Thymus (tissue), 11 donors: ENCODE results near the gene LRRFIP1. TPM values are rescaled to one million over a fixed set of nuclear protein-coding genes. Genes with fewer than 3 reads are reported as not detected.

Source experiments
- DNase-seq, 9 donors: peaks; one replicate each; pipeline ENCODE4 v3.0.0-alpha.2; 2013; ENCODE audit warnings: low spot score in 9 of 9, low read depth in 6 of 9, missing footprints in 1 of 9
- H3K27ac ChIP-seq, 2 donors: one replicate each; pipeline ENCODE4 v1.5.1; 2013; ENCODE audit warnings: control low read depth in 1 of 2, low read depth in 1 of 2, low read length in 1 of 2, mild to moderate bottlenecking in 1 of 2, moderate library complexity in 1 of 2
- H3K27me3 ChIP-seq, 2 donors: one replicate each; pipeline ENCODE4 v1.5.1; 2013; ENCODE audit warnings: low read length in 1 of 2; ENCODE audit not compliant: control insufficient read depth in 2 of 2, insufficient read depth in 1 of 2
- H3K36me3 ChIP-seq, 2 donors: one replicate each; pipeline ENCODE4 v1.5.1; 2013; ENCODE audit warnings: low read length in 1 of 2, mild to moderate bottlenecking in 1 of 2, moderate library complexity in 1 of 2; ENCODE audit not compliant: control insufficient read depth in 2 of 2, insufficient read depth in 2 of 2
- H3K4me1 ChIP-seq, 2 donors: one replicate each; pipeline ENCODE4 v1.5.1; 2013; ENCODE audit warnings: low read length in 2 of 2; ENCODE audit not compliant: control insufficient read depth in 2 of 2, insufficient read depth in 2 of 2
- H3K4me3 ChIP-seq, 2 donors: one replicate each; pipeline ENCODE4 v1.5.1; 2013; ENCODE audit warnings: low read length in 2 of 2, control low read depth in 1 of 2, mild to moderate bottlenecking in 1 of 2
- H3K9me3 ChIP-seq, 2 donors: one replicate each; pipeline ENCODE4 v1.5.1; 2013; ENCODE audit warnings: low read length in 1 of 2, mild to moderate bottlenecking in 1 of 2; ENCODE audit not compliant: control insufficient read depth in 2 of 2, insufficient read depth in 1 of 2
- WGBS: extraction: QIAGEN DNeasy Blood & Tissue Kit; methylation state at CpG from one replicate; pipeline ENCODE4 v1.1.7; 2013; 5-methylcytosine and 5-hydroxymethylcytosine counted together
- polyA plus RNA-seq: library from polyadenylated mRNA; stranded (reverse); fragments of 200-250 nt; gene quantifications from one replicate; pipeline ENCODE4 v1.2.3, GENCODE V29; 2013
- total RNA-seq: library from RNA; stranded (reverse); fragments of 120-200 nt; gene quantifications from one replicate; pipeline ENCODE4 v1.2.4, GENCODE V29; 2013
- donor health status: healthy.

The LRRFIP1 gene
- total and polyA plus RNA-seq, 2 donors, result 31.0 to 62.6 TPM

DNA sequence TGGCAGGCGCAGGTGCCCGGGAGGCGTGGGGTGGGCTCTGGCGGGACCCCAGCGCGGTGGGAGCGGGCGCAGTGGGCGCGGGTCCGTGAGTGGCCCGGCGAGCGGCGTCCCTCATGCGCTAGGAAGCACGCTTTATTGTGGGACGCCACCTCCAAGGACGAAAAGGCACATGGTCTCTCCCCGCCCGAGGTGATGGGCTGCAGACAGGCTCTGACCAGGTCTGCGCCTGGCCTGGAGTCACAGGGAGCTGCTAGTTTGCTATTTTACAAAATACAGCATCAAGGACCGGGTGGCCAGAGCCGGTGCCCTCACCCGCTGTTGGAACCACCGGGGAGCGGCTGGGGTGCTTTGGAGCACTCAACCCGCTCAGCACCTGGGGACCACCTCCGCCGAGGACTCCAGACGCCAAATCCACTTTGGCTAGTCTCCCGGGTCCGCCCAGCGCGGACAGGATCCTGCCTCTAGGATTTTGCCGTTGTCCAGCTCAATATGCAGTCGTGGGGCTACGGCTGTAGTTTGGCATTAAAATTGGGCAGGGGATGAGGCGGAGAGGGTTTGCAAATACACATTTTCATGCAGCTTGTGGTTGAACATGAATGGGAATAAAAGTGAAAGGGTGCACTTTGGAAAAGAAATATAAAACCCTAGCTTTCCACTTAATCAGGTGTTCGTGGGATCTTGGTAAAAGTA lies 65.4 kb downstream of the LRRFIP1 start:
- under 1% methylated on average over 40 of the region's 40 CpGs for WGBS
- DNase-seq, result no peak
- H3K27ac ChIP-seq, result peak overlapping the region; percentile 86 to 92
- peaks cover 49 to 73% of the 10 kb centered on the region in 2 donors for H3K4me1 ChIP-seq
- H3K9me3 ChIP-seq, result no peaks in the 10 kb centered on the region
- H3K27me3 ChIP-seq, result peaks cover 0 to 10% of the 10 kb centered on the region in 2 donors
- H3K4me3 ChIP-seq, result peak overlapping the region; percentile 83 to 86
- no peaks in the 10 kb centered on the region for H3K36me3 ChIP-seq

DNA sequence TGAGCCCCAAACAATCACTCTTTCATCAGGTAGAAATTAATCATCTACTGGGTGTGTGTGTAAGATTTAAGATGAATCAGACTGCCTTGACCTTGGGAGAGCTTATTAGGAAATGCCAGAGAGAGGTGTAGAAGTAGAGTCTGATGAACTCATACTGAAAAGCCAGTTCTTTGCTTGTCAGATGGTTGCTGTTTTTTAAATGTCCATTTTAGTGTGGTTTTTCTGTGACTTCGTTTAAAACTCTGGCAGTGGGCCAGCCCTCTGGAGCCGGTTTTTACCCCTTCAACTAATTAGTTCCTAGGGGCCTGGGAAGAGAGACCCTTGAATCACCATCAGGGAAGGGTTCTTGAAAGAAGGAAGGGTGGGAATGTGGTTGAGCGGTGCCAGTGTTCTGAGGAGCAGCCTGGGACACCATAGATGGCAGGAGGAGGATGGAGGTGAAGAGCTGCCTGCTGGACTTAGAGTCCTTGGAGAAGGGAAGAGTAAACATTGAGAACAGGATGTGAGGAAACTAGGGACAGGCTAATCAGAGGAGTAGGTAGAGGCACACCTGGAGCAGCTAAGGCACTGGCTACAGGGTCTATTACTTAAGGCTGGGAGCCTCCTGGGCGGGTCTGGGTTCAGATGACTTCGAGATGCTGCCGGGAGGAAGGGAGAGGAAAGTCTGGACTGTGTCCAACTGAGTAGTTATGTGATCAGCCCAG lies 66.1 kb downstream of the LRRFIP1 start:
- peaks cover 0 to under 1% of the 10 kb centered on the region in 2 donors for H3K9me3 ChIP-seq
- whole genome bisulfite sequencing, result 2% methylated on average over 6 of the region's 6 CpGs
- peak overlapping the region; percentile 83 to 86 for H3K4me3 ChIP-seq
- DNase-seq, result peak in 1 of 9 donors; percentile 51
- no peaks in the 10 kb centered on the region for H3K36me3 ChIP-seq
- peaks cover 52 to 75% of the 10 kb centered on the region in 2 donors for H3K4me1 ChIP-seq
- peaks cover 0 to 10% of the 10 kb centered on the region in 2 donors for H3K27me3 ChIP-seq
- peak overlapping the region; percentile 69 to 86 for H3K27ac ChIP-seq

DNA sequence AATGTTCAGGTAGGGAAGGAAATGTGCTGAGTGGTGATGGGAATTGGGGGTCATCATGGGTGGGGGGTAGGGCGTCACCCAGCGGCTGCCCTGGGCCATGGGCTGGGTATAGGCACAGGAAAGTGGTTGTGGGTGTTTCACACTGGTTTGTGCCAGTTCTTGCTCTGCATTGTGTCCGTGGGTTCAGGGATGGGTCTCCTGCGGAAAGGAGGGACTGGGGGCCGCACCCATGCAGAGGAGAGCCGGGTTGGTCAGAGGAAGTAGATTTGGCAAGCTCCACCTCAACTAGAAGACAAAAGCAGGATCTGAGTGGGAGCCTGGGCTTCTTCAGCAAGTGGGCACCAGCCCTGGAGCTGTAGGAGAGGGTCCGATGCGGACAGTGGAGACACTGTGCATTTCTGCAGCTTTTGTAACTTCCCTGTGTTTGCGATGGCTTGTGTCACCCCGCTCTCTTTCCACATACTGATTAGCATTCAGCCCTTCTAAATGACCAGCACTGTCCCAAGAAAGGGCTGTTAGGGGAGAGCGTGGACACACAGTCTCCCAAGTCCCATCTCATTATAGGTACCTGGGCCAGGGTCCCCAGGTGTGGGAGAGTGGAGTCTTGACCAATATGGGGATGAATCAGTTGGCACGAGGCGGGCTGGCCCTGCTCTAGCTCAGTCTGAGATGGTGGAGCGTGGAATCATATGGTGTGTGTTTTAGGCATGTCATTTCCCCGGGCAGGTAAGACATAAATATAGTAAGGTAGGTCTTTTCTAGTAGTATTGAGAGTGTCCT lies 67.2 kb downstream of the LRRFIP1 start:
- H3K27ac ChIP-seq, result peak overlapping the region; percentile 69 to 86
- DNase-seq, result no peak
- WGBS, result 13% methylated on average over 15 of the region's 15 CpGs

DNA sequence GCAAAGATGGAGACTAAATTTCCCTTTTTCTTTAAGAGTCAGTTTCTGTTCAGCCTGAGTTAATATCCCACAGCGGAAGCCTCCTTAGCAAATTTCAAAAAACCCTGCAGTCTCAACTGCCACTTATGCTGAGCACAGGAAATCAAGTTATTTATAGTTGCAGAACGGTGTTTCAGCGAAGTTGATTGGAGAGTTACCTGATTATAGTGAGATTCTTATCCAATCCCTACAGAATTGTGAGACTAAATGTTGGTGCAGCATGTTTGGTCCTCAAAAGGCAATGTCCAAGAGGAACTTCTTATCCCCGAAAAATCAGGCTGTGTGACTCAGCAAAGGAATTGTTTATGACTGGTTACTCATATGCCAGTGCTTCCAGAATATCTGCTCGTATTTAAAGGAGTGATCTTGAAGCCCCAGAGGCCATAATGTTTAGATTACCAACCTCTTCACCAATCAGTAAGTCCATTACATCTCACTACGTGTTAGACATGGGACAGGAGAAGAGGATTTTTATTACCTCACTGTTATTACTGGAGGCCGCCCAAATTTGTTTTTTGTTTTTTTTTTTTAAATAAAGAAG lies 67.9 kb downstream of the LRRFIP1 start:
- peaks cover 0 to 2% of the 10 kb centered on the region in 2 donors for H3K9me3 ChIP-seq
- 6% methylated on average over 7 of the region's 7 CpGs for WGBS
- H3K27me3 ChIP-seq, result peaks cover 0 to 10% of the 10 kb centered on the region in 2 donors
- H3K4me1 ChIP-seq, result peaks cover 58 to 76% of the 10 kb centered on the region in 2 donors
- H3K4me3 ChIP-seq, result peak overlapping the region; percentile 83 to 86
- H3K36me3 ChIP-seq, result no peaks in the 10 kb centered on the region
- peak overlapping the region; percentile 73 to 86 for H3K27ac ChIP-seq
- DNase-seq, result peak in 3 of 9 donors; percentile 62 to 88 (median 73)

More for the DNA sequence above, 67.2 kb downstream of the LRRFIP1 start:
- Histone ChIP-seq H3K36me3 (no peaks in the 10 kb centered on the region), H3K4me1 (peaks cover 55 to 74% of the 10 kb centered on the region in 2 donors), H3K4me3 (peak overlapping the region; percentile 83 to 86), H3K27me3 (peaks cover 0 to 10% of the 10 kb centered on the region in 2 donors), H3K9me3 (peaks cover 0 to 2% of the 10 kb centered on the region in 2 donors)

DNA sequence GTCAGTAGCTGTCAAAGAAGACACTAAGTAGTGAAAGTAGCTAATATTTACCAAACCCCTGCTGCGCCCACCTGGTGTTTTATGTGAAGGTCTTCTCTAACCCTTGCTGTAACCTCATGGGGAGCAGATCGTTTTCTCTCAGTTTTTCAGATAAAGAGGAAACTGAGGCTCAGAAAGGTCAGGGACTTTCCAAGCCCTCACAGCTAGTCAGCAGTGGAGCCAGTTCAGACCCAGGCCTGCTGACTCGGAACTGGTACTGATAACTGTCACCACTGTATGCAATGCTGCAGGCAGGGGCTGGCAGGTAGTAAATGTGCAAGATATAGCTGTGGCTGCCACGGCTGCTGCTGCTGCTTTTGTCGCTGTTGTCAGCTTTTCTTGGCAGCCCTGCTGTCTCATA lies 69.1 kb downstream of the LRRFIP1 start:
- Histone ChIP-seq H3K4me1 (peaks cover 67 to 81% of the 10 kb centered on the region in 2 donors), H3K4me3 (peak overlapping the region in 1 of 2 donors; percentile 7), H3K27me3 (peaks cover 0 to 2% of the 10 kb centered on the region in 2 donors), H3K9me3 (peaks cover 0 to 2% of the 10 kb centered on the region in 2 donors), H3K27ac (peak overlapping the region; percentile 76 to 86), H3K36me3 (no peaks in the 10 kb centered on the region)
- WGBS, result 19% methylated on average over 5 of the region's 5 CpGs
- DNase-seq, result peak in 1 of 9 donors; percentile 61

DNA sequence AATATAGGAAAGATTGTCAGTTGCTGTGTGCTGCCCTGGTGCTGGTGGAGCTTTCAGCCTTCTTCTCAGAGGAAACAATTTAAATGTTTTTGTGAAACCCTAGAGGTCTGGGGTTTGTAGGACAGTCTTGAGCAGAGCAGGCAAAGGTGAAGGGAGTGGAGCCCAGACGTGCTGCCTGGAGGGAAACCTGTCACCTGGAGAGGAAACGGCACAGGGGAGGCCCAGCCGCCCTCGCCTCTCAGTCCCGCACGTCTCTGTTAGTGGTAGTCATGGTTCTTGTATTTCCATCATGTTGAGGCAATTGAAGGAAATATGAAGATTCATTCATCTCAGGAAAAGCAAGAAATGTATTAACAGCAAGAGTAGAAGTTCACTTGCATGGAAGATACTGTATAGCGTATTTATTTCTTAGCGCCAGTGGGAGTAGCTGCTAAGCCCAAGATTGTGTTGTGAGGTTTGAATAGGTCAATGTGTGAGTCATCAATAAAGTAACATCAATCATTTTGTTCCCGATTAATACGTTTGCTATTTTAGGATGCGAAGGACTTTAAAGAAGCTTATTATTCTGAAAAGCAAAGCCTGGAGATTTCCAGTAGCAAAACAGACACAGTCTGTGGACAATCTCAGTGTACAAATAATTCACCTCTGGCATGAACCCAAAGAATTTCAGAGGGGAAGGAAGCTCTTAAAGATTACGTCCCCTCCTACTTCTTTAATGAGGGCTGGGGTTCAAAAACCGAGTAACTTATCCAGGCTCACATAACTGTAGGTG lies 70.4 kb downstream of the LRRFIP1 start:
- Histone ChIP-seq H3K27me3 (no peaks in the 10 kb centered on the region), H3K36me3 (no peaks in the 10 kb centered on the region), H3K27ac (peak overlapping the region; percentile 33 to 86), H3K4me3 (no peak overlapping the region), H3K4me1 (peaks cover 80 to 94% of the 10 kb centered on the region in 2 donors), H3K9me3 (peaks cover 0 to 2% of the 10 kb centered on the region in 2 donors)
- WGBS, result 31% methylated on average over 13 of the region's 13 CpGs
- peak in 1 of 9 donors; percentile 56 for DNase-seq

DNA sequence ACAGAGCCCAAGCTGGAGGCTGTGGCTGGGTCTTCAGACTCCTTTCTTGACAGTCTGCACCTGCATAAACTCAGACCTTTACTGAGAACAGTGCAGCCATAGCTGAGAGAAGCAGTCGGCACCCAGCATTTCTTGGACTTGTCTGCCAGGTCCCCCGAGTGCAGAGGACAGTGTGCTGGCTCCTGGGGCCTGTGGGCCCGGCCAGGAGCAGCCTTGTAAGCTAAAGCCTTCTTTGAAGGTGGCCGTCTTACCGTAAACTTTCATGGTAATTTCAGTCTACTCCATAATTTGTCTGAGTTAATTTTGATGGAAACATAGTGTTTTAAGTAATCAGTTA lies 70.9 kb downstream of the LRRFIP1 start:
- no peaks in the 10 kb centered on the region for H3K27me3 ChIP-seq
- peaks cover 86 to 98% of the 10 kb centered on the region in 2 donors for H3K4me1 ChIP-seq
- WGBS, result 55% methylated on average over 5 of the region's 5 CpGs
- H3K36me3 ChIP-seq, result no peaks in the 10 kb centered on the region
- peak overlapping the region; percentile 6 to 73 for H3K27ac ChIP-seq
- peaks cover 0 to 2% of the 10 kb centered on the region in 2 donors for H3K9me3 ChIP-seq
- peak in 1 of 9 donors; percentile 67 for DNase-seq
- H3K4me3 ChIP-seq, result no peak overlapping the region

DNA sequence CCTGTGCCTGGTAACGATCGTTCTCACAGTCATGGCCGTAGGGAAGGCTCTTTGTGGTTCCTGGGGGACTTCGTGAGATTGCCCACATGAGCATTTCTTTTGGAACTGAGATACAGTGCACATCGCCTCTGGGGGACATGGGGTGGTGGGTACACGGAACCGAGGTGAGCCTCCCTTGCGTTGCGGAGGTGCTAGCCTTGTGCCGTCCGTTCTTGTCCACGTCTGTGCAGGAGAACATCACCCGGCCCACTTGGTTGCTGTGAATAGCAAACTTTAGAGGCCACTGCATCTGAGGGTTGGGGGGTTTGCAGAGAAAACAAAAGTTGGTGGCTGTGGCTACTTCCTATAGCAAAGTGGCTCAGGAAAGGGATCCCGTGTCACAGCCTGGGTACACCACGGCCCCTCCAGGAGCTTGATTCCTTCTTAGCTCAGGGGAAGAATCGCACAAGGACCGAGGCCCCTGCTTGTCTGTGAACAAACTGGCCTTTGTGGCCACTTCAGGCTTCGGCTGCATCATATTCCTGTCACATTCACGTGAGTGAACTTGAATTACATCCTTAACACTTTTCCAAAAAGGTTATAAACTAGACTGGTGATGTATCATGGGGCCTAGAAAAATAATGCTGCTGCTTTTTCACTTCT lies 72.6 kb downstream of the LRRFIP1 start:
- WGBS, result 79% methylated on average over 19 of the region's 19 CpGs
- Histone ChIP-seq H3K27me3 (no peaks in the 10 kb centered on the region), H3K36me3 (no peaks in the 10 kb centered on the region), H3K4me1 (peaks cover 78 to 94% of the 10 kb centered on the region in 2 donors), H3K9me3 (peaks cover 0 to 2% of the 10 kb centered on the region in 2 donors), H3K4me3 (no peak overlapping the region), H3K27ac (peak overlapping the region in 1 of 2 donors; percentile 84)
- DNase-seq, result no peak
